HL-60 (cell line): Measurements from ENCODE around the gene MOB2.

ENCODE experiments used
- CTCF ChIP-seq: IDR thresholded peaks from one replicate; pipeline ENCODE4 v1.5.1; 2011; ENCODE audit warnings: low read length, control low read depth, inconsistent platforms; ENCODE audit not compliant: insufficient read depth
- GABPA ChIP-seq: IDR thresholded peaks from 2 replicates; pipeline ENCODE4 v1.6.1; 2012; ENCODE audit warnings: low read depth
- POLR2AphosphoS5 ChIP-seq: IDR thresholded peaks from 2 replicates; pipeline ENCODE4 v1.6.1; 2012; ENCODE audit warnings: low read depth
- REST ChIP-seq: IDR thresholded peaks from 2 replicates; pipeline ENCODE4 v1.6.1; 2012; ENCODE audit warnings: low read depth; ENCODE audit not compliant: insufficient replicate concordance
- SPI1 ChIP-seq: IDR thresholded peaks from 2 replicates; pipeline ENCODE4 v1.6.1; 2012; ENCODE audit warnings: low read depth, mild to moderate bottlenecking, borderline replicate concordance

GRCh38 chr11:1532606-1533341 lies 46.2 kb upstream of the MOB2 start:
- TF ChIP-seq CTCF, result no peak
- no peak for TF ChIP-seq GABPA
- TF ChIP-seq POLR2AphosphoS5, result no peak
- TF ChIP-seq REST, result no peak
- TF ChIP-seq SPI1, result no peak
